HL-60 (cell line): ENCODE measurements around the gene RYR3.

Experiments
- SPI1 ChIP-seq: IDR thresholded peaks from 2 replicates; pipeline ENCODE4 v1.6.1; 2012; ENCODE audit warnings: low read depth, mild to moderate bottlenecking, borderline replicate concordance
- TF ChIP-seq, protein P1 (sequence below): IDR thresholded peaks from one replicate; pipeline ENCODE4 v1.5.1; 2011; ENCODE audit warnings: low read length, control low read depth, inconsistent platforms; ENCODE audit not compliant: insufficient read depth

DNA sequence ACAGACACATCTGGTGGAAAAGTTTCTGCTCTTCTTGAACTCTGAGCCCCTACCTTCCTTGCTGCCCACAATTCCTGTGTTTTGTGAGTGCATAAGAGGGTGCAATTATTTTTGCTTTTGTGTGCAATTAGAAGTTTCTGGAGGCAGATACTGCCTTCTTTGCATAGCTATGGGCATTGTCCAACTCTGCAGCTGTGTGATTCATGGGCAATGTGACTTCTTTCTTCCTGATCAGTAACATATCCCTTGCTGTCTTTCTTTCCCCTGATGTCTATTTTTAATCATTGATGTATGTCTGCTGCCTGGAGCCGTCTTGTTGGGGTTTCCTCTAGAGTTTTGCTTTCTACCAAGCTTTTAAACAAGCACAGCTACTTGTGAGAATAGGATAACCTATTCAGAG lies 336.0 kb downstream of the RYR3 start:
- TF ChIP-seq, protein P1, sequence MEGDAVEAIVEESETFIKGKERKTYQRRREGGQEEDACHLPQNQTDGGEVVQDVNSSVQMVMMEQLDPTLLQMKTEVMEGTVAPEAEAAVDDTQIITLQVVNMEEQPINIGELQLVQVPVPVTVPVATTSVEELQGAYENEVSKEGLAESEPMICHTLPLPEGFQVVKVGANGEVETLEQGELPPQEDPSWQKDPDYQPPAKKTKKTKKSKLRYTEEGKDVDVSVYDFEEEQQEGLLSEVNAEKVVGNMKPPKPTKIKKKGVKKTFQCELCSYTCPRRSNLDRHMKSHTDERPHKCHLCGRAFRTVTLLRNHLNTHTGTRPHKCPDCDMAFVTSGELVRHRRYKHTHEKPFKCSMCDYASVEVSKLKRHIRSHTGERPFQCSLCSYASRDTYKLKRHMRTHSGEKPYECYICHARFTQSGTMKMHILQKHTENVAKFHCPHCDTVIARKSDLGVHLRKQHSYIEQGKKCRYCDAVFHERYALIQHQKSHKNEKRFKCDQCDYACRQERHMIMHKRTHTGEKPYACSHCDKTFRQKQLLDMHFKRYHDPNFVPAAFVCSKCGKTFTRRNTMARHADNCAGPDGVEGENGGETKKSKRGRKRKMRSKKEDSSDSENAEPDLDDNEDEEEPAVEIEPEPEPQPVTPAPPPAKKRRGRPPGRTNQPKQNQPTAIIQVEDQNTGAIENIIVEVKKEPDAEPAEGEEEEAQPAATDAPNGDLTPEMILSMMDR: no peak
- no peak for TF ChIP-seq SPI1
